Measurements from ENCODE around the gene PCK1. TPM values are rescaled to one million over a fixed set of nuclear protein-coding genes. Genes with fewer than 3 reads are reported as not detected.
A peak's percentile ranks its signal among the peaks of the same experiment; 100 is the strongest.

Gene PCK1
- total and polyA plus RNA-seq, 2 of the 13 experiments (the other 11 are each of a cell fraction or from before 2014, with no cell fraction given) = 6.5 to 12.6 TPM

DNA sequence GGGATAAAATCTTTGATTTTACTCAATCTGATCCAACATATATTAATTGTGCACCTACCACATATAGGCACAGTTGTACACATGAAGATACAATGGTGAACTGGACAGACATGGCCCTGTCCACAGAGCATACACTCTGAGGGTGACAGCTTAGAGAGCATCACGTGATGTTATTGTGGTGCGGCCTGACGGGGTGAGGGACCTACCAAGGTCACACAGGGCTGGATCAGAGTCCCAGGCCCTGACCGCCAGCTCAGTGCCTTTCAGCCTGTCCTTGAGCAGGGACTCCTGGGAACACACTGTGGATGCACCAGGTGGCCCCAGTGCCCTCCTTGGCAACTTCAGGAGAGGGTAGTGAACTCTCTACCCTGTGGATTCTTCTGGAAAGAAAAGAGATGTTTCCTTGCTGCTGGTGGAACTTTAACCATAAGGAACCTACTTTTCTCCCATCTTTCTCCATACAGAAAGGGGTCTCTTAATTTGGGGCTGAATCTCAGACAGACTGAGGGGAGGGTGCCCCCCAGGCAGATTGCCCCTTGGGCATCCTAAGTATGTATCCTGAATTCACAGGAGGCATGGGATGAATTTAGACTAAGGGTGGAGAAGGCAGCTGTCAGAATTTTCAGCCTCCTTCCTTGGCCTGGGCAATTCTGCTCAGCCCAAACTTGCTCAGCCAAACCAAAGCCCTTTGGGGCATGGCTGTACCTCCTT, 26.5 kb downstream of the PCK1 start (continued):
- TF ChIP-seq, protein P1, sequence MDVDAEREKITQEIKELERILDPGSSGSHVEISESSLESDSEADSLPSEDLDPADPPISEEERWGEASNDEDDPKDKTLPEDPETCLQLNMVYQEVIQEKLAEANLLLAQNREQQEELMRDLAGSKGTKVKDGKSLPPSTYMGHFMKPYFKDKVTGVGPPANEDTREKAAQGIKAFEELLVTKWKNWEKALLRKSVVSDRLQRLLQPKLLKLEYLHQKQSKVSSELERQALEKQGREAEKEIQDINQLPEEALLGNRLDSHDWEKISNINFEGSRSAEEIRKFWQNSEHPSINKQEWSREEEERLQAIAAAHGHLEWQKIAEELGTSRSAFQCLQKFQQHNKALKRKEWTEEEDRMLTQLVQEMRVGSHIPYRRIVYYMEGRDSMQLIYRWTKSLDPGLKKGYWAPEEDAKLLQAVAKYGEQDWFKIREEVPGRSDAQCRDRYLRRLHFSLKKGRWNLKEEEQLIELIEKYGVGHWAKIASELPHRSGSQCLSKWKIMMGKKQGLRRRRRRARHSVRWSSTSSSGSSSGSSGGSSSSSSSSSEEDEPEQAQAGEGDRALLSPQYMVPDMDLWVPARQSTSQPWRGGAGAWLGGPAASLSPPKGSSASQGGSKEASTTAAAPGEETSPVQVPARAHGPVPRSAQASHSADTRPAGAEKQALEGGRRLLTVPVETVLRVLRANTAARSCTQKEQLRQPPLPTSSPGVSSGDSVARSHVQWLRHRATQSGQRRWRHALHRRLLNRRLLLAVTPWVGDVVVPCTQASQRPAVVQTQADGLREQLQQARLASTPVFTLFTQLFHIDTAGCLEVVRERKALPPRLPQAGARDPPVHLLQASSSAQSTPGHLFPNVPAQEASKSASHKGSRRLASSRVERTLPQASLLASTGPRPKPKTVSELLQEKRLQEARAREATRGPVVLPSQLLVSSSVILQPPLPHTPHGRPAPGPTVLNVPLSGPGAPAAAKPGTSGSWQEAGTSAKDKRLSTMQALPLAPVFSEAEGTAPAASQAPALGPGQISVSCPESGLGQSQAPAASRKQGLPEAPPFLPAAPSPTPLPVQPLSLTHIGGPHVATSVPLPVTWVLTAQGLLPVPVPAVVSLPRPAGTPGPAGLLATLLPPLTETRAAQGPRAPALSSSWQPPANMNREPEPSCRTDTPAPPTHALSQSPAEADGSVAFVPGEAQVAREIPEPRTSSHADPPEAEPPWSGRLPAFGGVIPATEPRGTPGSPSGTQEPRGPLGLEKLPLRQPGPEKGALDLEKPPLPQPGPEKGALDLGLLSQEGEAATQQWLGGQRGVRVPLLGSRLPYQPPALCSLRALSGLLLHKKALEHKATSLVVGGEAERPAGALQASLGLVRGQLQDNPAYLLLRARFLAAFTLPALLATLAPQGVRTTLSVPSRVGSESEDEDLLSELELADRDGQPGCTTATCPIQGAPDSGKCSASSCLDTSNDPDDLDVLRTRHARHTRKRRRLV (CRISPR knock-in tag; IDR thresholded peaks at IDR 0.05) = no peak
- TF ChIP-seq ZNF839 (CRISPR knock-in tag; IDR thresholded peaks at IDR 0.05; ENCODE audit: borderline replicate concordance) (no peak), POLR2G (IDR thresholded peaks at IDR 0.05; ENCODE audit: low read depth, low read length) (no peak), NR1H2 (CRISPR knock-in tag; IDR thresholded peaks at IDR 0.05; ENCODE audit: borderline replicate concordance, low read depth) (0 out of 2 replicates have a peak, but pooled peaks have one; percentile 24), ZNF652 (CRISPR knock-in tag; IDR thresholded peaks at IDR 0.05; ENCODE audit: borderline replicate concordance, low read depth) (peak; percentile 44; the same call in 1 of the 2 replicates), ZEB1 (IDR thresholded peaks at IDR 0.05; ENCODE audit: insufficient replicate concordance, low read depth) (no peak)
- TF ChIP-seq, protein P2, sequence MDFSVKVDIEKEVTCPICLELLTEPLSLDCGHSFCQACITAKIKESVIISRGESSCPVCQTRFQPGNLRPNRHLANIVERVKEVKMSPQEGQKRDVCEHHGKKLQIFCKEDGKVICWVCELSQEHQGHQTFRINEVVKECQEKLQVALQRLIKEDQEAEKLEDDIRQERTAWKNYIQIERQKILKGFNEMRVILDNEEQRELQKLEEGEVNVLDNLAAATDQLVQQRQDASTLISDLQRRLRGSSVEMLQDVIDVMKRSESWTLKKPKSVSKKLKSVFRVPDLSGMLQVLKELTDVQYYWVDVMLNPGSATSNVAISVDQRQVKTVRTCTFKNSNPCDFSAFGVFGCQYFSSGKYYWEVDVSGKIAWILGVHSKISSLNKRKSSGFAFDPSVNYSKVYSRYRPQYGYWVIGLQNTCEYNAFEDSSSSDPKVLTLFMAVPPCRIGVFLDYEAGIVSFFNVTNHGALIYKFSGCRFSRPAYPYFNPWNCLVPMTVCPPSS (IDR thresholded peaks at IDR 0.05) = no peak
- TF ChIP-seq, protein P3, sequence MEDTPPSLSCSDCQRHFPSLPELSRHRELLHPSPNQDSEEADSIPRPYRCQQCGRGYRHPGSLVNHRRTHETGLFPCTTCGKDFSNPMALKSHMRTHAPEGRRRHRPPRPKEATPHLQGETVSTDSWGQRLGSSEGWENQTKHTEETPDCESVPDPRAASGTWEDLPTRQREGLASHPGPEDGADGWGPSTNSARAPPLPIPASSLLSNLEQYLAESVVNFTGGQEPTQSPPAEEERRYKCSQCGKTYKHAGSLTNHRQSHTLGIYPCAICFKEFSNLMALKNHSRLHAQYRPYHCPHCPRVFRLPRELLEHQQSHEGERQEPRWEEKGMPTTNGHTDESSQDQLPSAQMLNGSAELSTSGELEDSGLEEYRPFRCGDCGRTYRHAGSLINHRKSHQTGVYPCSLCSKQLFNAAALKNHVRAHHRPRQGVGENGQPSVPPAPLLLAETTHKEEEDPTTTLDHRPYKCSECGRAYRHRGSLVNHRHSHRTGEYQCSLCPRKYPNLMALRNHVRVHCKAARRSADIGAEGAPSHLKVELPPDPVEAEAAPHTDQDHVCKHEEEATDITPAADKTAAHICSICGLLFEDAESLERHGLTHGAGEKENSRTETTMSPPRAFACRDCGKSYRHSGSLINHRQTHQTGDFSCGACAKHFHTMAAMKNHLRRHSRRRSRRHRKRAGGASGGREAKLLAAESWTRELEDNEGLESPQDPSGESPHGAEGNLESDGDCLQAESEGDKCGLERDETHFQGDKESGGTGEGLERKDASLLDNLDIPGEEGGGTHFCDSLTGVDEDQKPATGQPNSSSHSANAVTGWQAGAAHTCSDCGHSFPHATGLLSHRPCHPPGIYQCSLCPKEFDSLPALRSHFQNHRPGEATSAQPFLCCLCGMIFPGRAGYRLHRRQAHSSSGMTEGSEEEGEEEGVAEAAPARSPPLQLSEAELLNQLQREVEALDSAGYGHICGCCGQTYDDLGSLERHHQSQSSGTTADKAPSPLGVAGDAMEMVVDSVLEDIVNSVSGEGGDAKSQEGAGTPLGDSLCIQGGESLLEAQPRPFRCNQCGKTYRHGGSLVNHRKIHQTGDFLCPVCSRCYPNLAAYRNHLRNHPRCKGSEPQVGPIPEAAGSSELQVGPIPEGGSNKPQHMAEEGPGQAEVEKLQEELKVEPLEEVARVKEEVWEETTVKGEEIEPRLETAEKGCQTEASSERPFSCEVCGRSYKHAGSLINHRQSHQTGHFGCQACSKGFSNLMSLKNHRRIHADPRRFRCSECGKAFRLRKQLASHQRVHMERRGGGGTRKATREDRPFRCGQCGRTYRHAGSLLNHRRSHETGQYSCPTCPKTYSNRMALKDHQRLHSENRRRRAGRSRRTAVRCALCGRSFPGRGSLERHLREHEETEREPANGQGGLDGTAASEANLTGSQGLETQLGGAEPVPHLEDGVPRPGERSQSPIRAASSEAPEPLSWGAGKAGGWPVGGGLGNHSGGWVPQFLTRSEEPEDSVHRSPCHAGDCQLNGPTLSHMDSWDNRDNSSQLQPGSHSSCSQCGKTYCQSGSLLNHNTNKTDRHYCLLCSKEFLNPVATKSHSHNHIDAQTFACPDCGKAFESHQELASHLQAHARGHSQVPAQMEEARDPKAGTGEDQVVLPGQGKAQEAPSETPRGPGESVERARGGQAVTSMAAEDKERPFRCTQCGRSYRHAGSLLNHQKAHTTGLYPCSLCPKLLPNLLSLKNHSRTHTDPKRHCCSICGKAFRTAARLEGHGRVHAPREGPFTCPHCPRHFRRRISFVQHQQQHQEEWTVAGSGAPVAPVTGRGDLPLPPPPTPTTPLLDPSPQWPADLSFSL (CRISPR knock-in tag; IDR thresholded peaks at IDR 0.05) = no peak
- TF ChIP-seq, protein P4, sequence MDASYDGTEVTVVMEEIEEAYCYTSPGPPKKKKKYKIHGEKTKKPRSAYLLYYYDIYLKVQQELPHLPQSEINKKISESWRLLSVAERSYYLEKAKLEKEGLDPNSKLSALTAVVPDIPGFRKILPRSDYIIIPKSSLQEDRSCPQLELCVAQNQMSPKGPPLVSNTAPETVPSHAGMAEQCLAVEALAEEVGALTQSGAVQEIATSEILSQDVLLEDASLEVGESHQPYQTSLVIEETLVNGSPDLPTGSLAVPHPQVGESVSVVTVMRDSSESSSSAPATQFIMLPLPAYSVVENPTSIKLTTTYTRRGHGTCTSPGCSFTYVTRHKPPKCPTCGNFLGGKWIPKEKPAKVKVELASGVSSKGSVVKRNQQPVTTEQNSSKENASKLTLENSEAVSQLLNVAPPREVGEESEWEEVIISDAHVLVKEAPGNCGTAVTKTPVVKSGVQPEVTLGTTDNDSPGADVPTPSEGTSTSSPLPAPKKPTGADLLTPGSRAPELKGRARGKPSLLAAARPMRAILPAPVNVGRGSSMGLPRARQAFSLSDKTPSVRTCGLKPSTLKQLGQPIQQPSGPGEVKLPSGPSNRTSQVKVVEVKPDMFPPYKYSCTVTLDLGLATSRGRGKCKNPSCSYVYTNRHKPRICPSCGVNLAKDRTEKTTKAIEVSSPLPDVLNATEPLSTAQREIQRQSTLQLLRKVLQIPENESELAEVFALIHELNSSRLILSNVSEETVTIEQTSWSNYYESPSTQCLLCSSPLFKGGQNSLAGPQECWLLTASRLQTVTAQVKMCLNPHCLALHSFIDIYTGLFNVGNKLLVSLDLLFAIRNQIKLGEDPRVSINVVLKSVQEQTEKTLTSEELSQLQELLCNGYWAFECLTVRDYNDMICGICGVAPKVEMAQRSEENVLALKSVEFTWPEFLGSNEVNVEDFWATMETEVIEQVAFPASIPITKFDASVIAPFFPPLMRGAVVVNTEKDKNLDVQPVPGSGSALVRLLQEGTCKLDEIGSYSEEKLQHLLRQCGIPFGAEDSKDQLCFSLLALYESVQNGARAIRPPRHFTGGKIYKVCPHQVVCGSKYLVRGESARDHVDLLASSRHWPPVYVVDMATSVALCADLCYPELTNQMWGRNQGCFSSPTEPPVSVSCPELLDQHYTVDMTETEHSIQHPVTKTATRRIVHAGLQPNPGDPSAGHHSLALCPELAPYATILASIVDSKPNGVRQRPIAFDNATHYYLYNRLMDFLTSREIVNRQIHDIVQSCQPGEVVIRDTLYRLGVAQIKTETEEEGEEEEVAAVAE (CRISPR knock-in tag; IDR thresholded peaks at IDR 0.05; ENCODE audit: borderline replicate concordance) = peak; percentile 95; the same call in 1 of the 2 replicates
